ENCODE data around the gene FKBP15. TPM values are rescaled to one million over a fixed set of nuclear protein-coding genes. Genes with fewer than 3 reads are reported as not detected.
"Not testable (repeated sequence)": the region's sequence is repeated elsewhere in the genome, so short reads cannot be mapped to it uniquely, and the experiment has no call there.

Gene FKBP15
- total RNA-seq, 1 donor from 2014 or later = 36.7 TPM

GRCh38 chr9:113247640-113248039, 26.6 kb upstream of the FKBP15 start:
- intact Hi-C loops (cut with micrococcal nuclease) = no loop called here
- DNase-seq = no peak

GRCh38 chr9:113246928-113247327, 25.9 kb upstream of the FKBP15 start:
- H3K9me3 Mint-ChIP-seq = peaks cover 5% of the 10 kb centered on the region
- no peak overlapping the region for H3K4me3 Mint-ChIP-seq
- H3K27ac Mint-ChIP-seq = no peak overlapping the region

More at GRCh38 chr9:113247640-113248039, 26.6 kb upstream of the FKBP15 start:
- H3K27ac Mint-ChIP-seq = no peak overlapping the region
- peaks cover 5% of the 10 kb centered on the region for H3K9me3 Mint-ChIP-seq
- no peak overlapping the region for H3K4me3 Mint-ChIP-seq
- peaks cover 9% of the 10 kb centered on the region for H3K36me3 Mint-ChIP-seq (ENCODE audit: low read depth)
- peaks cover 3% of the 10 kb centered on the region for H3K4me1 Mint-ChIP-seq
- no peaks in the 10 kb centered on the region for H3K27me3 Mint-ChIP-seq

GRCh38 chr9:113245894-113246293, 24.8 kb upstream of the FKBP15 start:
- Mint-ChIP-seq H3K36me3 (ENCODE audit: low read depth) (peaks cover 9% of the 10 kb centered on the region), H3K4me3 (no peak overlapping the region)

More at GRCh38 chr9:113246928-113247327, 25.9 kb upstream of the FKBP15 start:
- Mint-ChIP-seq H3K36me3 (ENCODE audit: low read depth) (peaks cover 9% of the 10 kb centered on the region), H3K27me3 (no peaks in the 10 kb centered on the region), H3K4me1 (peaks cover 3% of the 10 kb centered on the region)
- no peak for DNase-seq
- intact Hi-C loops (cut with micrococcal nuclease) = no loop called here

GRCh38 chr9:113244556-113244955, 23.5 kb upstream of the FKBP15 start:
- intact Hi-C loops (cut with micrococcal nuclease) = no loop called here
- Mint-ChIP-seq H3K27ac (no peak overlapping the region), H3K9me3 (peaks cover 5% of the 10 kb centered on the region), H3K36me3 (ENCODE audit: low read depth) (peaks cover 6% of the 10 kb centered on the region), H3K4me3 (no peak overlapping the region), H3K4me1 (peaks cover 3% of the 10 kb centered on the region), H3K27me3 (no peaks in the 10 kb centered on the region)
- DNase-seq = no peak

More at GRCh38 chr9:113245894-113246293, 24.8 kb upstream of the FKBP15 start:
- no peaks in the 10 kb centered on the region for H3K27me3 Mint-ChIP-seq
- peaks cover 3% of the 10 kb centered on the region for H3K4me1 Mint-ChIP-seq
- intact Hi-C loops (cut with micrococcal nuclease) = no loop called here
- peaks cover 5% of the 10 kb centered on the region for H3K9me3 Mint-ChIP-seq
- no peak overlapping the region for H3K27ac Mint-ChIP-seq
- DNase-seq = no peak

- DNase-seq = no peak
- H3K9me3 Mint-ChIP-seq = no peaks in the 10 kb centered on the region
- H3K4me3 Mint-ChIP-seq = no peak overlapping the region
- H3K4me1 Mint-ChIP-seq = peaks cover 9% of the 10 kb centered on the region
- intact Hi-C loops (cut with micrococcal nuclease) = no loop called here
- H3K27me3 Mint-ChIP-seq = no peaks in the 10 kb centered on the region
- H3K36me3 Mint-ChIP-seq (ENCODE audit: low read depth) = peaks cover 2% of the 10 kb centered on the region
- no peak overlapping the region for H3K27ac Mint-ChIP-seq
Measured at GRCh38 chr9:113241161-113241560, 20.1 kb upstream of the FKBP15 start.

GRCh38 chr9:113238859-113239232, 17.8 kb upstream of the FKBP15 start:
- H3K4me1 Mint-ChIP-seq = peaks cover 8% of the 10 kb centered on the region
- no peak overlapping the region for H3K27ac Mint-ChIP-seq
- intact Hi-C loops (cut with micrococcal nuclease) = no loop called here
- no peak overlapping the region for H3K4me3 Mint-ChIP-seq
- no peak for DNase-seq
- H3K9me3 Mint-ChIP-seq = no peaks in the 10 kb centered on the region
- no peaks in the 10 kb centered on the region for H3K27me3 Mint-ChIP-seq
- peaks cover 2% of the 10 kb centered on the region for H3K36me3 Mint-ChIP-seq (ENCODE audit: low read depth)

- Mint-ChIP-seq H3K4me3 (no peak overlapping the region), H3K27me3 (no peaks in the 10 kb centered on the region), H3K36me3 (ENCODE audit: low read depth) (peaks cover 2% of the 10 kb centered on the region), H3K9me3 (no peaks in the 10 kb centered on the region), H3K27ac (no peak overlapping the region), H3K4me1 (peaks cover 9% of the 10 kb centered on the region)
- intact Hi-C loops (cut with micrococcal nuclease) = no loop called here
- no peak for DNase-seq
Measured at GRCh38 chr9:113238202-113238858, 17.3 kb upstream of the FKBP15 start.

- Mint-ChIP-seq H3K4me3 (no peak overlapping the region), H3K4me1 (peaks cover 18% of the 10 kb centered on the region), H3K36me3 (ENCODE audit: low read depth) (peaks cover 2% of the 10 kb centered on the region), H3K27ac (no peak overlapping the region), H3K9me3 (no peaks in the 10 kb centered on the region), H3K27me3 (no peaks in the 10 kb centered on the region)
- intact Hi-C loops (cut with micrococcal nuclease) = no loop called here
- DNase-seq = no peak
Measured at GRCh38 chr9:113237026-113237425, 15.9 kb upstream of the FKBP15 start.

GRCh38 chr9:113235701-113236255, 14.7 kb upstream of the FKBP15 start:
- H3K27ac Mint-ChIP-seq; H3K27me3 Mint-ChIP-seq; H3K9me3 Mint-ChIP-seq; DNase-seq; H3K4me3 Mint-ChIP-seq; H3K36me3 Mint-ChIP-seq (ENCODE audit: low read depth); intact Hi-C loops (cut with micrococcal nuclease): not testable (repeated sequence)
- peaks cover 19% of the 10 kb centered on the region for H3K4me1 Mint-ChIP-seq

GRCh38 chr9:113231701-113232100, 10.6 kb upstream of the FKBP15 start:
- no peak for DNase-seq
- intact Hi-C loops (cut with micrococcal nuclease) = no loop called here
- Mint-ChIP-seq H3K4me1 (peaks cover 21% of the 10 kb centered on the region), H3K4me3 (no peak overlapping the region), H3K27me3 (no peaks in the 10 kb centered on the region), H3K27ac (no peak overlapping the region), H3K36me3 (ENCODE audit: low read depth) (no peaks in the 10 kb centered on the region), H3K9me3 (no peaks in the 10 kb centered on the region)

- no peaks in the 10 kb centered on the region for H3K9me3 Mint-ChIP-seq
- H3K4me3 Mint-ChIP-seq = no peak overlapping the region
- intact Hi-C loops (cut with micrococcal nuclease) = loop anchor here (10.0 kb wide), 1 partner anchor 743 kb away; the partner anchor contains the start of gene KIAA1958
- peaks cover 6% of the 10 kb centered on the region for H3K36me3 Mint-ChIP-seq (ENCODE audit: low read depth)
- H3K27ac Mint-ChIP-seq = no peak overlapping the region
- DNase-seq = peak; percentile 58
- H3K4me1 Mint-ChIP-seq = peaks cover 28% of the 10 kb centered on the region
- no peaks in the 10 kb centered on the region for H3K27me3 Mint-ChIP-seq
Measured at GRCh38 chr9:113228130-113228665, 7.1 kb upstream of the FKBP15 start.

- Mint-ChIP-seq H3K36me3 (ENCODE audit: low read depth) (peaks cover 6% of the 10 kb centered on the region), H3K27me3 (no peaks in the 10 kb centered on the region), H3K4me3 (no peak overlapping the region), H3K9me3 (no peaks in the 10 kb centered on the region), H3K27ac (no peak overlapping the region), H3K4me1 (peaks cover 26% of the 10 kb centered on the region)
- no peak for DNase-seq
- intact Hi-C loops (cut with micrococcal nuclease) = loop anchor here (10.0 kb wide), 1 partner anchor 743 kb away; the partner anchor contains the start of gene KIAA1958
Measured at GRCh38 chr9:113227436-113227835, 6.4 kb upstream of the FKBP15 start.

- no peak overlapping the region for H3K27ac Mint-ChIP-seq
- peaks cover 47% of the 10 kb centered on the region for H3K4me1 Mint-ChIP-seq
- H3K4me3 Mint-ChIP-seq = no peak overlapping the region
- H3K36me3 Mint-ChIP-seq (ENCODE audit: low read depth) = peaks cover 7% of the 10 kb centered on the region
- no peak for DNase-seq
- intact Hi-C loops (cut with micrococcal nuclease) = loop anchor here (5.0 to 10.0 kb wide), 4 partner anchors 118 to 892 kb away; partner anchors contain the start of genes KIAA1958, PTBP3, SNX30 and WDR31
- H3K9me3 Mint-ChIP-seq = no peaks in the 10 kb centered on the region
- H3K27me3 Mint-ChIP-seq = no peaks in the 10 kb centered on the region
Measured at GRCh38 chr9:113223963-113224362, 2.9 kb upstream of the FKBP15 start.

GRCh38 chr9:113222482-113222841, 1.4 kb upstream of the FKBP15 start:
- no peaks in the 10 kb centered on the region for H3K27me3 Mint-ChIP-seq
- H3K36me3 Mint-ChIP-seq (ENCODE audit: low read depth) = peaks cover 13% of the 10 kb centered on the region
- peak overlapping the region; percentile 94 for H3K27ac Mint-ChIP-seq
- no peaks in the 10 kb centered on the region for H3K9me3 Mint-ChIP-seq
- no peak for DNase-seq
- H3K4me1 Mint-ChIP-seq = peaks cover 51% of the 10 kb centered on the region
- peak overlapping the region; percentile 94 for H3K4me3 Mint-ChIP-seq
- intact Hi-C loops (cut with micrococcal nuclease) = loop anchor here (5.0 to 10.0 kb wide), 4 partner anchors 120 to 890 kb away; partner anchors contain the start of genes KIAA1958, PTBP3, SNX30 and WDR31
